ENCODE data around the gene DSTYK. TPM values are rescaled to one million over a fixed set of nuclear protein-coding genes. Genes with fewer than 3 reads are reported as not detected.
"Not testable (repeated sequence)": the region's sequence is repeated elsewhere in the genome, so short reads cannot be mapped to it uniquely, and the experiment has no call there.

DSTYK gene
- polyA plus RNA-seq, 1 experiment, result 16.7 TPM

GRCh38 chr1:205239078-205239477 is 27.6 kb upstream of the DSTYK start:
- no peak overlapping the region for H3K27ac ChIP-seq (ENCODE audit: low read depth, low read length)

DNA sequence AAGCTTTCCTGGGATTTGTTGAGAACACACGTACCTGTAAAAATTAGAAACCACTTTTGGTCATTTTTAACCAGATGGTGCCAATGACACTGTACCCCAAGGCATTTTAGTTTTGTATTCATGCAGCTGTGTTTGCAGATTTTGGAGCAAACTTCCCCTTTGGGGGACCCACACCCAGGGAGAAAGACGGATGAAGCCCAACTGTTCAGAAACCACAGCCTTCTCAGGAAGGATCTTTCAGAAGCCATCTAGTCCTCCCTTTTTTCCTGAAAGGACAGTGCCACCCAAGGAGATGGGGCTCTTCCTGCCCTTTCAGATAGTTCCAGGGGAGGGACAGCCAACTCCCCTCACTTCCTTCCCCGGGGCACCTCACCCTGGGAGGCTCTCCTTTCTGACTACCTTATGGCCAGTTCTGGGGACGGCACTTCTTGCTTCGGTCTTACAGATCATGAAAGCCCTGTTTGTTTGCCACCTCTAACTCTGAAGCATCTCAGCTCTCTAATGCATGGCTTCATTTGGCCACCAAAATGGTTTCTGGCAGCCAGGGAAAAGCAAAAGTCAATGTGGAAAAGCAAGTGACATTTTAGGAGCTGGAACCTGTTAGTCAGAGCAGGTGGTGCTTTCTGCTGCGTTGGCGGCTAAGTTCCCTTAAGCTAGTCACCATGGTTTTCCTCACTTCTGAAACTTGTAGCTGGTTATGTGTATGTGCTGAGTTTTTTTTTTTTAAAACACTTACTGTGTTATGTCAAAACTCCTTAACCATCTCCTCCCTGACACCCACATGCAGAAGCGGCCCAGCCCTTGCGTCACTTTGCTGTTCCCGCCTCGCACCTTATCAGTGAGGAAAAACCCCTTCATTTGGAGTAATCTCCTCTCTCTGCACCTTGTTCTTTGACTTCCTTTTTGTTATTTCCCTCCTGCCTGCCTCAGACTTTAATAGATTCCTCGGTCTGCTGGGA is 26.3 kb upstream of the DSTYK start:
- no peak for TF ChIP-seq CTCF (IDR thresholded peaks at IDR 0.05; ENCODE audit: low read depth, low read length)
- POLR2A ChIA-PET, result no interaction called here
- H3K4me3 ChIP-seq (ENCODE audit: low read depth, low read length), result no peak overlapping the region
- no peak for DNase-seq (ENCODE audit: low read depth, low spot score)
- no peaks in the 10 kb centered on the region; the same call in 1 of the 2 replicates for H3K9me3 ChIP-seq (ENCODE audit: control insufficient read depth, insufficient read depth, low read length)
- H3K27me3 ChIP-seq (ENCODE audit: control insufficient read depth, insufficient read depth, low read length), result no peaks in the 10 kb centered on the region
- H3K27ac ChIP-seq (ENCODE audit: low read depth, low read length), result no peak overlapping the region
- CTCF ChIA-PET, result interaction anchor here (1.3 kb wide), 1 partner anchor 8 kb away, joined by 4 read pairs; no protein-coding TSS in a partner anchor

More at GRCh38 chr1:205239078-205239477, 27.6 kb upstream of the DSTYK start:
- no peak for TF ChIP-seq CTCF (IDR thresholded peaks at IDR 0.05; ENCODE audit: low read depth, low read length)
- Histone ChIP-seq H3K4me3 (ENCODE audit: low read depth, low read length) (no peak overlapping the region), H3K27me3 (ENCODE audit: control insufficient read depth, insufficient read depth, low read length) (no peaks in the 10 kb centered on the region), H3K9me3 (ENCODE audit: control insufficient read depth, insufficient read depth, low read length) (no peaks in the 10 kb centered on the region; the same call in 1 of the 2 replicates)
- DNase-seq (ENCODE audit: low read depth, low spot score), result no peak
- CTCF ChIA-PET, result interaction anchor here (1.6 kb wide), 1 partner anchor 17 kb away, joined by 9 read pairs; no protein-coding TSS in a partner anchor
- POLR2A ChIA-PET, result interaction anchor here (1.2 kb wide), 1 partner anchor 63 kb away, joined by 4 read pairs; no protein-coding TSS in a partner anchor

DNA sequence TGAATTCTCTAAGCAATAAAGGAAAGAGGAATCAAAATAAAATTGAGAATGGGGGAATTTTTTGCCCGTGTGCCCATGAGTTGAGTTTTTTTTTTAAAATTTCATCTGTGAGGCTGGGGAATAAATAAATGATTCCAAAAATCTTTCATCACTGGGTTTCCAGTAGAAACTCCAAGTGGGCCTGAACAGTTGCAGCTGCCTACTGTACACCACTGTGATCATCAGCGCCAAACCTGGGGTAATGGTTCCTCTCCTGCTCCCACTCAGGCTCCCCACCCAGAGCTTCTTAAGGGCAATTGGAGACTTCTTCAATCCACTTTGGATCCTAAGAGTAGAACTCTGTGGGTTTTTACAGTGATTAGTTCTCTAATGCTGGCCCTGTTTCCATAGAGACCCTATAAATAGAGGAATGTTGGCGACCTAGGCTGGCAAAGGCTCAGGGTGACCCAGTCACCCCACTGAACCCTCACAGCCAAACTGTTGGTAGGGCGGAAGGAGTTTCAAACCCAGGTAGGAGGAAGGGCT is 25.5 kb upstream of the DSTYK start:
- Histone ChIP-seq H3K27me3 (ENCODE audit: control insufficient read depth, insufficient read depth, low read length) (no peaks in the 10 kb centered on the region), H3K27ac (ENCODE audit: low read depth, low read length) (no peak overlapping the region), H3K4me3 (ENCODE audit: low read depth, low read length) (no peak overlapping the region), H3K9me3 (ENCODE audit: control insufficient read depth, insufficient read depth, low read length) (no peaks in the 10 kb centered on the region; the same call in 1 of the 2 replicates)
- TF ChIP-seq CTCF (IDR thresholded peaks at IDR 0.05; ENCODE audit: low read depth, low read length), result no peak
- CTCF ChIA-PET, result no interaction called here
- DNase-seq (ENCODE audit: low read depth, low spot score), result no peak
- POLR2A ChIA-PET, result no interaction called here

- TF ChIP-seq CTCF (IDR thresholded peaks at IDR 0.05; ENCODE audit: low read depth, low read length), result no peak
- Histone ChIP-seq H3K27ac (ENCODE audit: low read depth, low read length) (no peak overlapping the region), H3K27me3 (ENCODE audit: control insufficient read depth, insufficient read depth, low read length) (no peaks in the 10 kb centered on the region), H3K9me3 (ENCODE audit: control insufficient read depth, insufficient read depth, low read length) (no peaks in the 10 kb centered on the region; the same call in 1 of the 2 replicates), H3K4me3 (ENCODE audit: low read depth, low read length) (no peak overlapping the region)
- ChIA-PET CTCF (interaction anchor here (1.1 kb wide), 1 partner anchor 37 kb away, joined by 3 read pairs; no protein-coding TSS in a partner anchor), POLR2A (no interaction called here)
- DNase-seq (ENCODE audit: low read depth, low spot score), result no peak
Measured at GRCh38 chr1:205236526-205236925, 25.0 kb upstream of the DSTYK start.

DNA sequence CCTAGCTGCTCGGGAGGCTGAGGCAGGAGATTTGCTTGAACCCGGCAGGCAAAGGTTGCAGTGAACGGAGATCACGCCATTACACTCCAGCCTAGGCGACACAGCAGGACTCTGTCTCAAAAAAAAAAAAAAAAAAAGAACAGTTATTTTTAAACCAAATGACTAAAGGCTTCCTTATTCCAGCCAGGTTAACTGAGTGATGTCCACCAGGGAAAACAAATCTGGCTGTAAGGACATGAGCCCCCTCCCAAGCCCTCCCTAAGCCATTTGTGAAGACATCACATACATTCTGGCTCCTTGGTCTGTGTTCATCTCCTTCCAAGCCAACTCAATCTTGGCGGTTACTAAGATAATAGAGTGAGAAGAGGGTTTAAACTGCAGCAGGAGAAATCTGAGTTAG is 24.4 kb upstream of the DSTYK start:
- no peak for TF ChIP-seq CTCF (IDR thresholded peaks at IDR 0.05; ENCODE audit: low read depth, low read length)
- ChIA-PET CTCF (interaction anchor here (1.1 kb wide), 1 partner anchor 38 kb away, joined by 3 read pairs; no protein-coding TSS in a partner anchor), POLR2A (no interaction called here)
- no peak overlapping the region for H3K27ac ChIP-seq (ENCODE audit: low read depth, low read length)
- no peak overlapping the region for H3K4me3 ChIP-seq (ENCODE audit: low read depth, low read length)
- H3K9me3 ChIP-seq (ENCODE audit: control insufficient read depth, insufficient read depth, low read length), result no peaks in the 10 kb centered on the region; the same call in 1 of the 2 replicates
- DNase-seq (ENCODE audit: low read depth, low spot score), result no peak
- H3K27me3 ChIP-seq (ENCODE audit: control insufficient read depth, insufficient read depth, low read length), result no peaks in the 10 kb centered on the region

- POLR2A ChIA-PET; H3K9me3 ChIP-seq (ENCODE audit: control insufficient read depth, insufficient read depth, low read length); H3K27me3 ChIP-seq (ENCODE audit: control insufficient read depth, insufficient read depth, low read length); H3K4me3 ChIP-seq (ENCODE audit: low read depth, low read length); DNase-seq (ENCODE audit: low read depth, low spot score); H3K27ac ChIP-seq (ENCODE audit: low read depth, low read length): not testable (repeated sequence)
- CTCF ChIA-PET, result interaction anchor here (0.7 kb wide), 1 partner anchor 50 kb away, joined by 4 read pairs; no protein-coding TSS in a partner anchor
Measured at GRCh38 chr1:205233986-205234385, 22.5 kb upstream of the DSTYK start.

Data from AG04450 (cell line).